PC-3 (cell line): ENCODE results near the gene TLDC2. TPM values are rescaled to one million over a fixed set of nuclear protein-coding genes. Genes with fewer than 3 reads are reported as not detected.
"Not testable (repeated sequence)": the region's sequence is repeated elsewhere in the genome, so short reads cannot be mapped to it uniquely, and the experiment has no call there.

Source experiments
- ATAC-seq: fragments of 200-7000 bp; cut with Tn5 transposase; 2 replicates; pipeline ENCODE4 v1.9.1; 2020; ENCODE audit warnings: mild to moderate bottlenecking, moderate library complexity
- BruUV-seq: library from RNA; stranded (reverse); fragments of 400-500 nt; replicated peaks from 2 replicates; lab custom pipeline; 2021; lab: Mats Ljungman, UMichigan
- CTCF ChIA-PET: fragments of 300-600 bp; sonication (Branson Sonifier 250); formaldehyde crosslinking; loops from one replicate; lab custom pipeline; 2022; ENCODE audit warnings: antibody characterized with exemption; lab: Charles Lee
- POLR2A ChIA-PET: fragments of 300-600 bp; sonication (Branson Sonifier 250); formaldehyde crosslinking; loops from one replicate; lab custom pipeline; 2022; ENCODE audit warnings: antibody characterized with exemption; ENCODE audit not compliant: unreplicated experiment; lab: Charles Lee
- DNase-seq: peaks from one replicate; pipeline ENCODE4 v3.0.0-alpha.2; 2015
- H2AFZ ChIP-seq: fragments of 300-600 bp; sonication (generic); 2 replicates; pipeline ENCODE4 v1.6.0; 2016; ENCODE audit warnings: antibody characterized with exemption, low read length
- H3F3A ChIP-seq: fragments of 300-600 bp; sonication (generic); one replicate; pipeline ENCODE4 v1.6.0; 2017; ENCODE audit warnings: antibody characterized with exemption, low read length, control low read depth, mild to moderate bottlenecking; ENCODE audit not compliant: unreplicated experiment
- H3K27ac ChIP-seq: fragments of 300-600 bp; sonication (generic); 2 replicates; pipeline ENCODE4 v1.5.1; 2016; ENCODE audit warnings: mild to moderate bottlenecking, low read length
- H3K27me3 ChIP-seq: fragments of 300-600 bp; sonication (generic); 2 replicates; pipeline ENCODE4 v1.6.1; 2016; ENCODE audit warnings: low read length, mixed read lengths
- H3K36me3 ChIP-seq: fragments of 300-600 bp; sonication (generic); 2 replicates; pipeline ENCODE4 v1.6.1; 2016; ENCODE audit warnings: low read depth, mixed run types, low read length, mixed read lengths
- H3K4me1 ChIP-seq: fragments of 300-600 bp; sonication (generic); 2 replicates; pipeline ENCODE4 v1.5.1; 2016; ENCODE audit warnings: low read length; ENCODE audit not compliant: insufficient read depth
- H3K4me2 ChIP-seq: fragments of 300-600 bp; sonication (generic); 2 replicates; pipeline ENCODE4 v1.6.0; 2016; ENCODE audit warnings: low read length
- H3K4me3 ChIP-seq: fragments of 300-600 bp; sonication (generic); 2 replicates; pipeline ENCODE4 v1.5.1; 2016; ENCODE audit warnings: mild to moderate bottlenecking, low read length, mixed read lengths
- H3K79me2 ChIP-seq: fragments of 300-600 bp; sonication (generic); 2 replicates; pipeline ENCODE4 v1.6.1; 2017; ENCODE audit warnings: low read length, mixed read lengths
- H3K9ac ChIP-seq: fragments of 300-600 bp; sonication (generic); 2 replicates; pipeline ENCODE4 v1.6.0; 2016; ENCODE audit warnings: mild to moderate bottlenecking, low read length
- H3K9me2 ChIP-seq: fragments of 300-600 bp; sonication (generic); replicated peaks from 2 replicates; pipeline ENCODE4 v1.6.1; 2016; ENCODE audit warnings: mixed run types, low read length, mixed read lengths
- H3K9me3 ChIP-seq: fragments of 300-600 bp; sonication (generic); 2 replicates; pipeline ENCODE4 v1.6.1; 2016; ENCODE audit warnings: low read length, mixed read lengths
- H4K20me1 ChIP-seq: fragments of 300-600 bp; sonication (generic); 2 replicates; pipeline ENCODE4 v1.6.1; 2016; ENCODE audit warnings: low read length, mixed read lengths
- CTCF ChIP-seq: fragments of 300-600 bp; sonication (generic); conservative IDR thresholded peaks from 2 replicates; pipeline ENCODE4 v1.5.1; 2017; ENCODE audit warnings: antibody characterized with exemption, low read depth, mild to moderate bottlenecking, low read length
- EZH2 ChIP-seq: fragments of 300-600 bp; sonication (generic); IDR thresholded peaks from one replicate; pipeline ENCODE4 v1.6.1; 2017; ENCODE audit warnings: antibody characterized with exemption, mild to moderate bottlenecking, low read length; ENCODE audit not compliant: unreplicated experiment
- EZH2phosphoT487 ChIP-seq: fragments of 300-600 bp; sonication (generic); IDR thresholded peaks from 2 replicates; pipeline ENCODE4 v1.6.1; 2018; ENCODE audit warnings: mild to moderate bottlenecking, antibody characterized with exemption, low read length, borderline replicate concordance
- intact Hi-C: fragments of 100-400 bp; cut with micrococcal nuclease; formaldehyde crosslinking; loops from 2 replicates; pipeline ENCODE4 v1.9.0; 2023
- total RNA-seq: library from RNA; depleted of rRNA; stranded (reverse); fragments of >200 nt; gene quantifications from 2 replicates; pipeline ENCODE4 v1.2.3, GENCODE V29; 2014

The TLDC2 gene
- total RNA-seq, 1 experiment from 2014 or later: not detected

GRCh38 chr20:36929691-36930090 lies 53.8 kb downstream of the TLDC2 start:
- no peak for TF ChIP-seq EZH2
- TF ChIP-seq CTCF: no peak
- TF ChIP-seq EZH2phosphoT487: no peak
- no peaks in the 10 kb centered on the region for H4K20me1 ChIP-seq
- no peaks in the 10 kb centered on the region for H3K9me2 ChIP-seq
- no TSS peak for BruUV-seq
- no peak for ATAC-seq
- H3K4me2 ChIP-seq: no peak overlapping the region
- intact Hi-C loops: no loop called here
- no peak for DNase-seq
- 0 out of 2 replicates have a peak, but pooled peaks cover 3% of the 10 kb centered on the region for H3K4me1 ChIP-seq
- no peaks in the 10 kb centered on the region for H3K9me3 ChIP-seq
- no peak overlapping the region for H3K27ac ChIP-seq
- no peak overlapping the region for H2AFZ ChIP-seq
- POLR2A ChIA-PET: no interaction called here
- no peak overlapping the region for H3K4me3 ChIP-seq
- H3K27me3 ChIP-seq: no peaks in the 10 kb centered on the region
- CTCF ChIA-PET: no interaction called here
- no peaks in the 10 kb centered on the region for H3F3A ChIP-seq
- no peak overlapping the region for H3K9ac ChIP-seq
- H3K79me2 ChIP-seq: no peaks in the 10 kb centered on the region
- no peaks in the 10 kb centered on the region; the same call in 1 of the 2 replicates for H3K36me3 ChIP-seq

GRCh38 chr20:36932067-36932466 lies 56.1 kb downstream of the TLDC2 start:
- H3K4me3 ChIP-seq, H3K9me2 ChIP-seq, H2AFZ ChIP-seq, H3F3A ChIP-seq, H3K9ac ChIP-seq, DNase-seq, ATAC-seq, H3K79me2 ChIP-seq, H3K4me1 ChIP-seq, H3K27ac ChIP-seq, CTCF ChIA-PET, H3K36me3 ChIP-seq, H3K9me3 ChIP-seq, H3K27me3 ChIP-seq, H3K4me2 ChIP-seq, H4K20me1 ChIP-seq, POLR2A ChIA-PET, intact Hi-C loops, BruUV-seq: not testable (repeated sequence)

- no peaks in the 10 kb centered on the region for H3K79me2 ChIP-seq
- H3K9ac ChIP-seq: no peak overlapping the region
- no peaks in the 10 kb centered on the region for H3K27me3 ChIP-seq
- no peak overlapping the region for H2AFZ ChIP-seq
- no peak overlapping the region for H3K4me3 ChIP-seq
- DNase-seq: no peak
- no TSS peak for BruUV-seq
- 0 out of 2 replicates have a peak, but pooled peaks cover 3% of the 10 kb centered on the region for H3K4me1 ChIP-seq
- no peaks in the 10 kb centered on the region; the same call in 1 of the 2 replicates for H3K36me3 ChIP-seq
- no peak for ATAC-seq
- no peak for TF ChIP-seq EZH2phosphoT487
- H3F3A ChIP-seq: no peaks in the 10 kb centered on the region
- POLR2A ChIA-PET: no interaction called here
- H3K4me2 ChIP-seq: no peak overlapping the region
- H3K27ac ChIP-seq: no peak overlapping the region
- CTCF ChIA-PET: no interaction called here
- H3K9me3 ChIP-seq: no peaks in the 10 kb centered on the region
- intact Hi-C loops: no loop called here
- no peaks in the 10 kb centered on the region for H4K20me1 ChIP-seq
- H3K9me2 ChIP-seq: no peaks in the 10 kb centered on the region
Observed at GRCh38 chr20:36932476-36933426, 56.8 kb downstream of the TLDC2 start.

- H3F3A ChIP-seq, POLR2A ChIA-PET, H3K27ac ChIP-seq, H4K20me1 ChIP-seq, H3K4me2 ChIP-seq, H3K4me1 ChIP-seq, BruUV-seq, H3K4me3 ChIP-seq, CTCF ChIA-PET, H3K9me2 ChIP-seq, H3K27me3 ChIP-seq, DNase-seq, intact Hi-C loops, H3K36me3 ChIP-seq, ATAC-seq, H3K9me3 ChIP-seq, H3K79me2 ChIP-seq, H3K9ac ChIP-seq, H2AFZ ChIP-seq: not testable (repeated sequence)
Observed at GRCh38 chr20:36933571-36933970, 57.6 kb downstream of the TLDC2 start.
